Esophagus muscularis mucosa (tissue), 4 donors: Measurements from ENCODE around the gene EARS2. TPM values are rescaled to one million over a fixed set of nuclear protein-coding genes. Genes with fewer than 3 reads are reported as not detected.

Source experiments
- DNase-seq: peaks from one replicate; pipeline ENCODE4 v3.0.0-alpha.2; 2017; ENCODE audit errors: extremely low spot score
- H3K27ac ChIP-seq, 4 donors: fragments of 200-600 bp; sonication (generic); replicated peaks in 1 of 4; 1 replicate in 3 of 4; 2 replicates in 1 of 4; pipeline ENCODE4 v1.5.1; 2016 to 2019; ENCODE audit warnings: mild to moderate bottlenecking in 1 of 4
- H3K27me3 ChIP-seq, 4 donors: fragments of 200-600 bp; sonication (generic); one replicate each; pipeline versions ENCODE4 v1.5.1 to v1.6.0; 2016 to 2019
- H3K36me3 ChIP-seq, 4 donors: fragments of 200-600 bp; sonication (generic); one replicate each; pipeline ENCODE4 v1.5.1; 2016 to 2019
- H3K4me1 ChIP-seq, 4 donors: fragments of 200-600 bp; sonication (generic); one replicate each; pipeline ENCODE4 v1.5.1; 2016 to 2019
- H3K4me3 ChIP-seq, 4 donors: fragments of 200-600 bp; sonication (generic); 1 replicate in 2 of 4; 2 replicates in 2 of 4; pipeline ENCODE4 v1.5.1; 2016 to 2019; ENCODE audit warnings: mild to moderate bottlenecking in 4 of 4, moderate library complexity in 1 of 4
- H3K9me3 ChIP-seq, 4 donors: fragments of 200-600 bp; sonication (generic); 1 replicate in 3 of 4; 2 replicates in 1 of 4; pipeline ENCODE4 v1.5.1; 2016 to 2019
- CTCF ChIP-seq, 3 experiments: fragments of 200-600 bp in 2 of 3; fragments of 450-650 bp in 1 of 3; sonication (generic) in 2 of 3; IDR thresholded peaks; one replicate each; pipeline ENCODE4 v1.5.1; 2017 to 2019; ENCODE audit warnings: antibody characterized with exemption in 3 of 3, mild to moderate bottlenecking in 2 of 3, moderate library complexity in 1 of 3
- EP300 ChIP-seq: sonication (generic); formaldehyde crosslinking; IDR thresholded peaks from one replicate; pipeline ENCODE4 v1.6.1; 2017; ENCODE audit warnings: antibody characterized with exemption
- POLR2A ChIP-seq: fragments of 450-650 bp; IDR thresholded peaks from one replicate; pipeline ENCODE4 v1.6.1; 2017; ENCODE audit warnings: antibody characterized with exemption, moderate library complexity, mild to moderate bottlenecking, low read depth
- POLR2AphosphoS5 ChIP-seq, 2 donors: sonication (generic); formaldehyde crosslinking; IDR thresholded peaks; one replicate each; pipeline ENCODE4 v1.6.1; 2017; ENCODE audit warnings: antibody characterized with exemption in 2 of 2
- WGBS: methylation state at CpG from one replicate; pipeline ENCODE4 v1.1.5; 2018; 5-methylcytosine and 5-hydroxymethylcytosine counted together
- intact Hi-C: fragments of 100-400 bp; cut with DNase I; formaldehyde crosslinking; loops from one replicate; pipeline ENCODE4 v1.15.1; 2023
- total RNA-seq, 4 donors: library from RNA; depleted of rRNA; stranded (reverse); fragments of >200 nt; gene quantifications; one replicate each; pipeline versions ENCODE4 v1.1.0 to v1.2.1, GENCODE V29; 2016

Gene EARS2
- total RNA-seq, 4 donors from 2014 or later = 14.2 to 24.4 (median 18.2) TPM

GRCh38 chr16:23524886-23525285 lies 32.3 kb downstream of the EARS2 start:
- no peak overlapping the region for H3K4me3 ChIP-seq
- TF ChIP-seq POLR2AphosphoS5 (IDR thresholded peaks at IDR 0.05) = no peak
- no peak for TF ChIP-seq POLR2A
- no peak for TF ChIP-seq CTCF (IDR thresholded peaks at IDR 0.05)
- TF ChIP-seq EP300 = no peak
- intact Hi-C loops = no loop called here
- H3K36me3 ChIP-seq = peaks cover 50 to 92% (median 77%) of the 10 kb centered on the region in 4 donors
- no peaks in the 10 kb centered on the region for H3K27me3 ChIP-seq
- no peak overlapping the region for H3K27ac ChIP-seq
- H3K9me3 ChIP-seq = no peaks in the 10 kb centered on the region
- 93% methylated on average over 3 of the region's 3 CpGs for WGBS
- H3K4me1 ChIP-seq = no peaks in the 10 kb centered on the region
- DNase-seq = no peak

- no peak overlapping the region for H3K27ac ChIP-seq
- no peak overlapping the region for H3K4me3 ChIP-seq
- no peaks in the 10 kb centered on the region for H3K27me3 ChIP-seq
- no peaks in the 10 kb centered on the region for H3K4me1 ChIP-seq
- TF ChIP-seq POLR2AphosphoS5 (IDR thresholded peaks at IDR 0.05) = no peak
- TF ChIP-seq CTCF (IDR thresholded peaks at IDR 0.05) = no peak
- TF ChIP-seq EP300 = no peak
- no peak for TF ChIP-seq POLR2A
- 92% methylated on average over 7 of the region's 7 CpGs for WGBS
- no peak for DNase-seq
- no peaks in the 10 kb centered on the region for H3K9me3 ChIP-seq
- intact Hi-C loops = no loop called here
- peaks cover 42 to 92% (median 73%) of the 10 kb centered on the region in 4 donors for H3K36me3 ChIP-seq
Measured at GRCh38 chr16:23523876-23524385, 33.2 kb downstream of the EARS2 start.

GRCh38 chr16:23523321-23523720 lies 33.8 kb downstream of the EARS2 start:
- DNase-seq = no peak
- H3K4me1 ChIP-seq = no peaks in the 10 kb centered on the region
- H3K27ac ChIP-seq = no peak overlapping the region
- intact Hi-C loops = no loop called here
- WGBS = 89% methylated on average over 6 of the region's 6 CpGs
- no peaks in the 10 kb centered on the region for H3K9me3 ChIP-seq
- no peak overlapping the region for H3K4me3 ChIP-seq
- H3K27me3 ChIP-seq = no peaks in the 10 kb centered on the region
- no peak for TF ChIP-seq POLR2AphosphoS5 (IDR thresholded peaks at IDR 0.05)
- H3K36me3 ChIP-seq = peaks cover 36 to 86% (median 67%) of the 10 kb centered on the region in 4 donors

DNA sequence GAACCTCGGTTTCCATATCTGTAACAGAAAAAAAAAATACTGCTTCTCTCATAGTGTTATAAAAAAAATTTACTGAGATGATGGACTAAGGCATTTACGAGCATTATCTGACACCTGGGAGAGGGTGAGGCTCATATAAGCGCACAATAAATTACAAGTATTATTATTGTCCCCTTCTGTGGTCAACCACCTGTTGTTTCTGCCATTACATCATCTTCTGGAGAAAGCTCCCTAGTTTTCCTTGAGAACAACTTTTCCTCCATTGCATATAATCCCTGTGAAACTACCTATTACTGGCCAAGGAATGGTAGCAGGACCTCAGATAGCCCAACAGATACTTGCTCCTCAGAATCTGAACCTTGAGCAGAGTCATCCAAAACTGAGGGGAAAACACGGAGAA lies 35.2 kb downstream of the EARS2 start:
- intact Hi-C loops = no loop called here
- TF ChIP-seq EP300 = no peak
- H3K4me3 ChIP-seq = no peak overlapping the region
- H3K9me3 ChIP-seq = no peaks in the 10 kb centered on the region
- H3K36me3 ChIP-seq = peaks cover 30 to 72% (median 56%) of the 10 kb centered on the region in 4 donors
- WGBS = 96% methylated on average over 4 of the region's 4 CpGs
- no peak for DNase-seq
- H3K27ac ChIP-seq = no peak overlapping the region
- H3K27me3 ChIP-seq = no peaks in the 10 kb centered on the region
- H3K4me1 ChIP-seq = no peaks in the 10 kb centered on the region

GRCh38 chr16:23521037-23521743 lies 36.0 kb downstream of the EARS2 start:
- peaks cover 30 to 65% (median 54%) of the 10 kb centered on the region in 4 donors for H3K36me3 ChIP-seq
- WGBS = 86% methylated on average over 3 of the region's 4 CpGs
- no peak for DNase-seq
- TF ChIP-seq POLR2AphosphoS5 (IDR thresholded peaks at IDR 0.05) (no peak), EP300 (no peak), CTCF (IDR thresholded peaks at IDR 0.05) (no peak), POLR2A (no peak)
- intact Hi-C loops = no loop called here
- no peak overlapping the region for H3K27ac ChIP-seq
- H3K4me1 ChIP-seq = no peaks in the 10 kb centered on the region
- H3K4me3 ChIP-seq = no peak overlapping the region
- no peaks in the 10 kb centered on the region for H3K27me3 ChIP-seq
- H3K9me3 ChIP-seq = no peaks in the 10 kb centered on the region

- no peak overlapping the region for H3K4me3 ChIP-seq
- H3K36me3 ChIP-seq = peaks cover 30 to 59% (median 53%) of the 10 kb centered on the region in 4 donors
- 75% methylated on average over 4 of the region's 4 CpGs for WGBS
- H3K27me3 ChIP-seq = no peaks in the 10 kb centered on the region
- H3K9me3 ChIP-seq = no peaks in the 10 kb centered on the region
- intact Hi-C loops = no loop called here
- DNase-seq = no peak
- no peak overlapping the region for H3K27ac ChIP-seq
- H3K4me1 ChIP-seq = no peaks in the 10 kb centered on the region
- no peak for TF ChIP-seq EP300
- no peak for TF ChIP-seq POLR2A
- TF ChIP-seq POLR2AphosphoS5 (IDR thresholded peaks at IDR 0.05) = no peak
- TF ChIP-seq CTCF (IDR thresholded peaks at IDR 0.05) = no peak
Measured at GRCh38 chr16:23520500-23520899, 36.6 kb downstream of the EARS2 start.
